ENCODE data around the gene LVRN.
"Not testable (repeated sequence)": the region's sequence is repeated elsewhere in the genome, so short reads cannot be mapped to it uniquely, and the experiment has no call there.

The LVRN gene, protein sequence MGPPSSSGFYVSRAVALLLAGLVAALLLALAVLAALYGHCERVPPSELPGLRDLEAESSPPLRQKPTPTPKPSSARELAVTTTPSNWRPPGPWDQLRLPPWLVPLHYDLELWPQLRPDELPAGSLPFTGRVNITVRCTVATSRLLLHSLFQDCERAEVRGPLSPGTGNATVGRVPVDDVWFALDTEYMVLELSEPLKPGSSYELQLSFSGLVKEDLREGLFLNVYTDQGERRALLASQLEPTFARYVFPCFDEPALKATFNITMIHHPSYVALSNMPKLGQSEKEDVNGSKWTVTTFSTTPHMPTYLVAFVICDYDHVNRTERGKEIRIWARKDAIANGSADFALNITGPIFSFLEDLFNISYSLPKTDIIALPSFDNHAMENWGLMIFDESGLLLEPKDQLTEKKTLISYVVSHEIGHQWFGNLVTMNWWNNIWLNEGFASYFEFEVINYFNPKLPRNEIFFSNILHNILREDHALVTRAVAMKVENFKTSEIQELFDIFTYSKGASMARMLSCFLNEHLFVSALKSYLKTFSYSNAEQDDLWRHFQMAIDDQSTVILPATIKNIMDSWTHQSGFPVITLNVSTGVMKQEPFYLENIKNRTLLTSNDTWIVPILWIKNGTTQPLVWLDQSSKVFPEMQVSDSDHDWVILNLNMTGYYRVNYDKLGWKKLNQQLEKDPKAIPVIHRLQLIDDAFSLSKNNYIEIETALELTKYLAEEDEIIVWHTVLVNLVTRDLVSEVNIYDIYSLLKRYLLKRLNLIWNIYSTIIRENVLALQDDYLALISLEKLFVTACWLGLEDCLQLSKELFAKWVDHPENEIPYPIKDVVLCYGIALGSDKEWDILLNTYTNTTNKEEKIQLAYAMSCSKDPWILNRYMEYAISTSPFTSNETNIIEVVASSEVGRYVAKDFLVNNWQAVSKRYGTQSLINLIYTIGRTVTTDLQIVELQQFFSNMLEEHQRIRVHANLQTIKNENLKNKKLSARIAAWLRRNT

DNA sequence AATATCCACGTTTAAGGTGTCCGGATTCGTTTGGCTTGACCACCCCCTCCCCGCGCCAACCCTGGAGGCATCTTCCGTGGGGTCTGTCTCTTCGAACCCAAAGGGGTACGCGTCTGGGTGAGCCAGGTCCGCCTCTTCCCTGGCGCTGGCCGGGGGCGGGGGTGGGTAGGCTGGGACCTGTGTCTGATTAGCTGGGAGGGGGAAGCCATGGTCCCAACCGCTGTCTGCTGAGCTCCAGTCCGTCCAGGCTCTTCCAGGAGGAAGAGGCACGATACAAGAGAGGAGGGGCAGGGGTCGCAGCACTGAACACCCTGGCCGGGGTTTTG, at the start of gene LVRN:
TSS of gene LVRN (plus strand) at position 237 of the 326 bp plus-strand sequence. CDS start 143 bp downstream, outside the sequence.
- no peak for DNase-seq (ENCODE audit: low spot score)

DNA sequence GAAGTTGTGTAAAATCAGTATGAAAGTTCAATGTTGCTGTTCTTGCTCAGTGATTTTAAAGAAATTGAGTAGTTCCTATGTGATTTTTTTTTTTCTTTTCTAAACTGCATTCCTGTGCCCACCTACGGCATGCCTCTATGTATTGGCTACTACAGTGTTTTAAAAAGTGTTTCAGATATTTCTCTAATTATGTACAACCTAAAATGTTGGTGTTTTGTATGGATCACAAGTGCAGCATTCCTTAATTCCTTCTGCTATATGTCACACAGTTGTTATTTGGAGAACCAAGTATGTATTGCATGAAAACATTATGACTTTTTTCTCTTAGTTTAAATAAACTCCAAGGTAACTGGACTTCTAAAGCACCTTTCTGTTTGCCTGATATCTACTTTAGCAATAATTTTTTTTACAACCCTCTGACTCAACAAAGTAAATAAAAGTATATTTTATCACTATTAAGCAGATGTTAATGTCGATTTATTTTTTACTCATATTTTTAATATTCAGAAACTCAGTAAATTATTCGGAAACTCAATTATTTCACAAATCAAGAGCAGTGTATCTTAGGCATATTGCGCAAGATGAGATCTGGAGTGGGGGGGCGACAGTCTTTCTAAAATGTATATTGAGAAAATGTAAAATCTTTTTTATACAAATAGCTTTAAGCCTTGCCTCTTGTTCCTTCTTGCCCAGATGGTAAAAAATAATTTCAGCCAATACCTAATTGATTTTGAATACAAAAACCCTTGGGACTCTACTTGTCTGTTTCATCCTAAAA, 48.5 kb upstream of the LVRN start:
- DNase-seq (ENCODE audit: low spot score) = not testable (repeated sequence)

DNA sequence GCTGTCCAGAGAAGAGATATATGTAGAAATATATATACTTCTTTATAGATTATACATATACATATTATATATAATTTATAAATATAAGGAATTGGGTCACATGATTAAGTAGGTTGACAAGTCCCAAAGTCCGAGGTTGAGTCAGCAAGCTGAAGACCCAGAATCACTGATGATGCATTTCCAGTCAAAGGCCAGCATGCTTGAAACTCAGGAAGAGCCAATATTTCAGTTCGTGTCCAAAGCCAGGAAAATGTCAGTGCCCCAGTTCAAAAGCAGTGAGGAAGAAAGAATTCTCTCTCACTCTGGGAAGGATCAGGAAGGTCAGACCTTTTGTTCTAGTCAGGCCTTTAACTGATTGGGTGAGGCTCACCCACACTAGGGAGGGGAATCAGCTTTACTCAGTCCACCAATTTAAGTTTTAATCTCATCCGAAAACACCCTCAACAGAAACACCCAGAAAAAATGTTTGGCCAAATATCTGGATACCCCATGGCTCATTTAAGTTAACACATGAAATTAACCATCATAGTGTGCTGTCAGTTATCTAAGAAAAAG, 42.0 kb upstream of the LVRN start:
- DNase-seq (ENCODE audit: low spot score) = no peak

DNA sequence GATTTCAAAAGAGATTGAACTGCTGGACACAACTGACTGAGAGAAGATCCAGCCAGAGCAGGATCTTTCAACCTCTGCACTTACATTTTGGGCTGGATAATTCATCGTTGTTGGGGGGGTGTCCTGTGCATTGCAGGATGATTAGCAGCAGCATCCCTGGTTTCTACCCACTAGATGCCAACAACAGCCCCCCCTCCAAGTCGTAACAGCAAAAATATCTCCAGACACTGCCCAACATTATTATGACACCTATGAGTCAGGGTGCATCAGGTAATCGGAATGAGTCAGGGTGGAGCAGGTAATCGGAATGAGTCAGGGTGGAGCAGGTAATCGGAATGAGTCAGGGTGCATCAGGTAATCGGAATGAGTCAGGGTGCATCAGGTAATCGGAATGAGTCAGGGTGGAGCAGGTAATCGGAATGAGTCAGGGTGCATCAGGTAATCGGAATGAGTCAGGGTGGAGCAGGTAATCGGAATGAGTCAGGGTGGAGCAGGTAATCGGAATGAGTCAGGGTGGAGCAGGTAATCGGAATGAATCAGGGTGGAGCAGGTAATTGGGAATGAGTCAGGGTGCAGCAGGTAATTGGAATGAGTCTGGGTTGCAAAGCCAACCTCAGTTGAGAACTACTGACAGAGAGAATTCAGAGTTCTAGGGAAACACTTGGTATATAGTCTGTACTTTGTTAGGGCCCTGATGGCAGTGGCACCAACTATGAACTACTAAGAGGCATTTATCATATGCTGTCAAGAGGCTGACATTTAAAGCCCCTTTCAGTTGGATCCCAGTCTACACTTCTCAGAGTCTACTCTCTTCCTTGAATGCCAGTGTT, 33.5 kb upstream of the LVRN start:
- not testable (repeated sequence) for DNase-seq (ENCODE audit: low spot score)

DNA sequence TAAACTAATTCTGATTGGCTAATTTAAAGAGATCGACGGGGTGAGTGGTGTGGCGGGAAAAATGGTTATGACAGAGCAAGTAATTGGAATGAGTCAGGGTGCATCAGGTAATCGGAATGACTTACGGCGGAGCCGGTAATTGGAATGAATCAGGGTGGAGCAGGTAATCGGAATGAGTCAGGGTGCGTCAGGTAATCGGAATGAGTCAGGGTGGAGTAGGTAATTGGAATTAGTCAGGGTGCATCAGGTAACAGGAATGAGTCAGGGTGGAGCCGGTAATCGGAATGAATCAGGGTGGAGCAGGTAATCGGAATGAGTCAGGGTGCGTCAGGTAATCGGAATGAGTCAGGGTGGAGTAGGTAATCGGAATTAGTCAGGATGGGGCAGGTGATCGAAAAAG, 32.1 kb upstream of the LVRN start:
- not testable (repeated sequence) for DNase-seq (ENCODE audit: low spot score)

DNA sequence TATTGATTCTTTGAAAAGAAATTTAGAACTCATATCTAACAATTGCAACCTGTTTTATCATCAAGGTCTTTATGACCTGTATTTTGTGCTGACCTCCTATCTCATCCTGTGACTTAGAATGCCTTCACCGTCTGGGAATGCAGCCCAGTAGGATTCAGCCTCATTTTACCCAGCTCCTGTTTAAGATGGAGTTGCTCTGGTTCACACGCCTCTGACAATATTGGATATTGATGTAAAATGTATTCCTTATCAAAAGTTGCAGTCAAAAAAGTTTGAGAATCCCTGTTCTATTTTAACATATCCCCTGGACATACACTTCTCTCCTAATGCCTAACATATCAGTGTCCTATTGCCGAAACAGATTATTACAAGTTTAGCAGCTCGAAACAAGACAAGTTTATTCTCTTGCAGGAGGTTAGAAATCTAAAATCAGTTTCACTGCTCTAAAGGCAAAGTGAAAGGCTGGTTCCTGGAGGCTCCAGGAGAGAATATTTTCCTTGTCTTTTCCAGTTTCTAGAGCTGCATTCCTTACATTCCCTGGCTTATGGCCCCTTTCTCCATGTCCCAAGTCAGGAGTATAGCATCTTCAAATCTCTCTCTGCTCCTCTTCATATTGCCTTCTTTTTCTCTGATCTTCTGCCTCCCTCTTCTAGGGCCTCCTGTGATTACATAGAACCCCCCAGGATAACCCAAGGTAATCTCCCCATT, 31.5 kb upstream of the LVRN start:
- peak; percentile 18 for DNase-seq (ENCODE audit: low spot score)

DNA sequence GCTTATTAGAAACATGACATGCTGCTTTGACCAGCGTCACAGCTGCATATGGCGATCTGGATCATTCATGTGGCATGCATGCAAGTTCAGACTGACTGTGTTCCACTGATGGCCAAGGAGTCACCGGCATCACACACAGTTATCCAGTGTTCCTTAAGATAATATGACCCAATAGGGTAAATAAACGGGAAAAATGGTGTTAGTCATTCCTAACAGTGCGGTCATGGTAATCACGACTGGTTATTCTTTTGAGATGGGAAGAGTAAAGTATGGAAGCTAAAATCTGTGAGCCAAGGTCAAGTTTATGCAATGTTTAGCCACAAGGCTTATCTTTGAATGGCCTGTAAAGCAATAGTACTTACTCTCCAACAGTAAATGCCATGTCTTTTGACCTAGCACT, 29.3 kb upstream of the LVRN start:
- DNase-seq (ENCODE audit: low spot score) = no peak

DNA sequence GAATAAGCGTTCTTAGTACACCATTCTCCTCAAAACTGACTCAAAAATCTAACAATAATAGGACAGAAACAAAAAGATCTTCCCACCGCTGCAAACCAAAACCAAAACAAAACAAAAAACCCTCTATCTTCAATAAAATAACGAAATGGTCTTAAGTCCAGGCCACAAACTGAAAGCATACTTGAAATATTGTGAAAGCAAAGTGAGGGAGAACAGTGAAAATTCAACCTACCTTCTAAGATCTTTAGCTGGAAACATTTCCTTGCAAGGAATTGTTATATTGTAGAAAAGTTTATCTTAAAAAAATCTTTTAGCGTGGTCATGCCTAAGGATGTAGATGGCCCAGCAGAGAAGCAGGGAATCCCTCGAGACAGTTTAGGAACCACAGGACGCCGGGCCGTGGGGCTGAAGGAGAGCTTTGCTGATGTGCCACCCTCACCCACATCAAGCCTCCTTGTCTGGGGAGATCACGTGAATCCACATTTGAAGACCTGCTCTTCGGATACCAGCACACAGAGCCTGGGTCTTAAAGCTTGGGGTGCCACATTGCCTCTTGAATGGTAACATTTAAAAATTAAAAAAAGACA, 27.8 kb upstream of the LVRN start:
- DNase-seq (ENCODE audit: low spot score) = no peak

DNA sequence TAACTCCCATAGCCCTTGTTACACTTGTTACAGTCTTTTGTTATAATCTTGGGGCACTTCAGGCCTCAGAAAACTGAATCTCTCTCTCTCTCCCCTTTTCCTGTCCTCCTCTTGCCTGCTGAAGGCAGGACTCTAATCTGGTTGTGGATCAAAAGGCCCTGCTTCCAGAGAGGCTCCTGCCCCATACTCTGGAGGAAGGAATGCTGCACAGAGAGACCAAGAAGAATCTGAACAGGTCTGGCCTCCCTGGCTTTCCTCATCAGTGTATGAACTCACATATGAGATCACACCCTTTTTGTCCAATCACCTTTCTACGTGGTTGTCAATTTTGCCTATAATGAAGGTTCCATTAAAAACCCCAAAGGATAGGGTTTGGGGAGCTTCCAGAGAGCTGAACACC, 26.2 kb upstream of the LVRN start:
- DNase-seq (ENCODE audit: low spot score) = no peak

DNA sequence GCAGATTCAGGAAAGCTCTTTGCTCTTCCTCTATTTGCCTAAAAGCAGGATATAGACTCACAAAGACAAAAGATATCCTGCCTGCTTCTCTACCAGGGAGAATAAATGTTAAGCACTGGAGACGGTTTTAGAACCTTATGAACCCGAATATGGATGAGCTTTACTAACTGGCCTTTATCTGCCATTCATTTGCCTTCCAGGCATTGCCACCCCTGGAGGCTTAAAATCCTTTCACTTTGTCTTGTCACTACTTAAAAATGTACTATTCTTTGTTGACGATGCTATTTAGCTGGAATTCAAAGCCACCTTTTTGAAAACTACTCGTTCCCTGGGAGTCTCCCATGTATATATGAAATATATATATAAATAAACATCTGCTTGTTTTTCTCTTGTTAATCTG, 23.2 kb upstream of the LVRN start:
- no peak for DNase-seq (ENCODE audit: low spot score)

DNA sequence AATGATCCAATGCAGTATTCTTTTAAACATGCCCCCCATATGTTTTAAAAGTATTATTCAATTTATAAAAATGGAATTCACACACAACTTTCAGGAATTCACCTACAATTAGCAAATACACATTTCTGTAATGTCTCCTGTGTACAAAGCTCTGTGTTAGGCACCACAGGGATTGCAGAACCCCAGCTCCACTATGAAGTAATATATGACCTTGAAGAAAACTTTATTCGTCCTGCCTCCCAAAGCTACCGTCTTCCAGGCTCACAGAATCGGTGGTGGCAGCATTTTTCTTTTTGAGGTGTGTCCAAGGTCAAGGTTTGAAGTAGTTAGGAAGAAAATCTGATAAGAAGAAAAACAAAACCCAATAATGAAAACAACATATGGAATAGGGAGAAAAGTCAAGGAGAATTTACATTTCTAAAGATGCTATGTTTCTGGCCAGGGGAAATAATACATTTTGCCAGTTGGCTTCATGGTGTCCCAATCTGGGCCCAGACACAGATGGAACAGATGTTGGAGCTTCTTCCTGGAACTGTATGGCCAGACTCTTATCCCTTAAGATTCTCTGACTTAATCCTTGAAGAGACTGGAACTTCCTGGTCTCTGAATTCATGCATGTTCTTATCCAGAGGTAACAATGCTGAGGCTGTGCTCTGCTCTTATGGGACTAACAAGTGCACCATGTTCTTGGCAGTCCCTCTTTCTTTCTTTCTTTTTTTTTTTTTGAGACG, 22.0 kb upstream of the LVRN start:
- DNase-seq (ENCODE audit: low spot score) = no peak

DNA sequence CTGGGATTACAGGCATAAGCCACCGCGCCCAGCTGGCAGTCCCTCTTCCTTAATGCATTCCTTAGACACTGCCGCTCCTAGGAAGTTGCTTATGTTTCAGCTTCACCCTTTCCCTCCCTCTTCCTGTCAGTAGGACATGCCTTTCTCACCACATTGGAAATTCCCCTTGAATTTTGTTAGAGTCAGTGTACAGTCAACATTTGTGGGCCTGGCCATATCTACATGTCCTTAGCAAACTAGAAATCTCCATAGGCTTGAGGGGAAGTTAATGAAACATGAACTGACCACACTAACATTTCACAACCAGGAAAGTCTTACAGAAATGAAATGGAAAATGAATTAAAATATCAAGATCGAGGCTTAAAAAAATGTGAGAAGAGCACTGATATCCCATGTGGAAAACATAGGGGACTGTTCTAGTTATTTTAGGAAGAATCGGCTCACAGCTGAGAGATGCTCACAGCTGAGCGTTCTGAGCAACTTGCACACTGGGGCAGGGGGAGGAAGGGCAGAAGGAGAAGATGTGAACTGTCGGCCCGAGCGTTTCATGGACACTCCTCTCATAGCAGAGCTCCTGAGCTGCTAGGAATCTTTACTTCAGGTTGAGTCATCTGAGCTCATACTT, 21.1 kb upstream of the LVRN start:
- DNase-seq (ENCODE audit: low spot score) = peak; percentile 85

DNA sequence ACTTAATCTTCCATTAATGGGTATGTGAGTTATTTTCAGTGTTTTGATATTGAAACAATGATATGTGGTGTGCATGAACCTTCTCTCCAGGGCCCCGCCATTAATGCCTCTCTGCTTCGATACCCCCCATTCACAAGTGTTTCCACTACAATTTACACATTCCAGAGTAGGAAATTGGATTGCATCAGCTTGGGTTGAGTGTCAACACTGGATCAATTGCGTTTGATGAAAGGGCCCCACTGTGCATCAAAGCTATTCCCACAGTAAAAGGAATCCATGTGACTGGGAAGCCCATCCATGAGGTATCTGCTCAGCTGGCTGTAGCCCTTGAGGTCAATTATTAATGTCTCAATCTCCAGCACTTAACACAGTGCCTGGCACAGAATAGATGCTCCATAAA, 17.8 kb upstream of the LVRN start:
- DNase-seq (ENCODE audit: low spot score) = no peak

DNA sequence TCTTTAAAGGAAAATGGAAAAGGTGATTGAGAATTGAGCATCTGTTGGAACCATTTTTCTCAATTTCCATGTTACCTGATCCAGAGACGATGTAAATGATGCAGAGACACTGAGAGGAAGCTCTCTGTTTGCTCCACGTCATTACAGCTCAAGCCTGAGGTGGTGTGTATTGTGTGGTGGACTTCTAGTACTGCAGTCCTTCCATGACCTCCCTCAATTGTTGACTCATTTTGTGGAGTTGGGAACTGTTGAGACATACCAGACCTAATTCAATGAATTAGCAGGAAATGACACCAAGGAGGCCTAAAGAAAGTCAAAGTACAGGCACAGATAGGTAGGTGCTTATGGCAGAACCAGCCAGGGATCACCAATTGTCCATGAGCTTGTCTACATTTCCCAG, 15.6 kb upstream of the LVRN start:
- peak; percentile 37 for DNase-seq (ENCODE audit: low spot score)

DNA sequence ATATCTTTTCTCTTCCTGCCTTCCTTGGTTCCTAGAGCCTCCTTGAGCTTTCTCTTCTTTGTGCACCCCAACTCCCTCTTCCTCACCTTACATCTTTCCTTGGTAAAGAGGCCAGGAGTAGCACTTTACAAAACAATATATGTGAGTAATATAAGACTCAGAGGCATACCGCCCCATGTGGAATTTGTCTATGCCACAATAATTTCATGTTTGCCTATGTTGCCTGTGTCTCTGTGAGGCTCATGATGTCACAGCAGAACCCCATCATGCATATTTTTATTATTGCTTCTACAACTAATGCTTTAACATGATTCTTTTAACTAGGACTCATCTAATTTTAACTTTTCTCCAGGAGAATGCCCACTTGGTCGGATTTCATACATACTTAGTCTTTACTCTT, 15.0 kb upstream of the LVRN start:
- DNase-seq (ENCODE audit: low spot score) = peak; percentile 12

DNA sequence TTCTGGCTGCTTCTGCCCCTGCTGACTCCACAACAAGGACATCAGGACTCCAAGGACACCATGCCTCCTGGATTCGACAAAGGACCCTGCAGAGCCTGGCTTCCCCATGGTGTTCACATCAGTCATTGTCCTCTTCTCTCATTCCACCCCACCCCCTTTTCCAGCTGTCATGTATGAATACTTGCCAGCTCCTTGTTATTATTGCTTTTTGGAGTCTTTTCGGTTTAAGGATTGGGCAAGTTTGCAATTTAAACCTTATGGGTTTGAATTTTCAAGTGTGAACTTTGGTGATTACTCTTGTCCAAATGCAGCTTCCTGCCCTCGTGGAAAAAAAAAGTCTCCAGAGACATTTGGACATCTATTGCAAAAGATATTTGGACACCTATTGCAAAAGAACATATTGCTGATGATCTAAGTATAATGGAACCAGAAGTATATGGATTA, 14.2 kb upstream of the LVRN start:
- DNase-seq (ENCODE audit: low spot score) = peak; percentile 36

DNA sequence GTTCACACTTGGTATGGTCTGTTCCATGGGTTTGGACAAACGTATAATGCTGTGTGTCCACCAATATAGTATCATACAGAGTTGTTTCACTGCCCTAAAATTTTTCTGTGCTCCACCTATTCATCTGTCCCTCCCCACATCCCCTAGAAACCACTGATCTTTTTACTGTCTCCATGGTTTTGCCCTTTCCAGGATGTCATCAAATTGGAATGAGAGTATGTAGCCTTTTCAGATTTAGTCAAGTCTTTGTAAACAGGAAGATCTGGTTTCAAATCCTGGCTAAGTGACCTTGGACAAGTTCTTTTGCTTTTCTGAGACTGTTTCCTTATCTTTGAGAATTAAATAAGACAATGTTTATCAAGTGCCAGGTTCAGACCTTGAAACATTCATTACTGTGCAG, 13.2 kb upstream of the LVRN start:
- no peak for DNase-seq (ENCODE audit: low spot score)

DNA sequence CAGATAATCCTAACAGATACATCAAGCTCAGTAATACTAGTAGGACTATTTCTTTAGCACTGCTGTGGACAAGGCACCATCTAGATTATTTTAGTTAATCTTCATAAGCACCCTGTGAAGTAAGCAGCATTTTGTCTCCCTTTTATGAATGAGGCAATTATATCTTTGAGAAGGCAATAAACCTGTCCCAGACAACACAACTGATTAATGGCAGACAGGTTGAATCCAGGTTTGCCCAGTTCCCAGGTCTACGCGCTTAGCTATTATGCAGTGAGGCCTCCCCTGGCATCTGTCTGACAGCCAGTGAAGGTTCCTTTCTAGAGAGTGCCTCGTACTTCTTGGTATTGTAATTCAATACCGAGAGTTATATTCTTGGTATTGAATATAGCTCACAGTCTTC, 9.7 kb upstream of the LVRN start:
- no peak for DNase-seq (ENCODE audit: low spot score)

DNA sequence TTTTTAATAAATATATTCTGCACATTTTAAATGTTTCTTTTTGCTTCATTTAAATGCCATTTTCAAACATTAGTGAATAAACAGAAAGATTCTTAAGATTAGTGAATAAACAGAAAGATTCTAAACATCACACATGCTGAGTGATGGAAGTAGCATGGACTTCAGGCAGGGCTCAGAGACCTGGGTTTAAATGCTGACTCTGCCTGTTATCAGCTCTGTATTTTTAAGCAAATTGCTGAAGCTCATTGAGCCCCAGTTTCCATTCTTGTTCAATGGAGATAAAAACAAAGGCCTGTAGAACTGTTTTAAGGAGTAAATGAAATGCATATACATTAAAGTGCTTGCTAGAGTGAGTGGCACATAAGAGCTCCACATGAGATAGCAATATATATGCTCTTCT, 8.1 kb upstream of the LVRN start:
- no peak for DNase-seq (ENCODE audit: low spot score)
